ENCODE measurements around the gene G0S2.

Gene G0S2

DNA sequence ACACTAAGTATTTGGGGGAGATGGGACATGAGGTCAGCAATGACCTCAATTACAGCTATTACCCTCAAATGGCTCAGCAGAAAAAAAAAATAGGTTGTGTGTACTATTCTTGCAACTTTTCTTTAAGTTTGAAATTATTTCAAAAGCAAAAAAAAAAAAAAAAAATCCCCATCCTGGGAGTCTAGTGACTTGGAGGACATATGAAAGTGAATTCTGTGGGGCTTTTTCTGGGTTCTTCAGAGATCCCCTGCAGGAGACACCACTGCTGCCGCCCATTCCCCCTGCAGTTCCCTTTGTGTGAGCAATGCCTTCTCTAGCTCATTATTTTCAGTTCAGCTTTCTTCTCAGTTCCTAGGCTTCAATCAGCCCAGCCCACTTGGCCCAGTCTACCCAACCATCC, 46.1 kb downstream of the G0S2 start:
- DNase-seq = no peak

DNA sequence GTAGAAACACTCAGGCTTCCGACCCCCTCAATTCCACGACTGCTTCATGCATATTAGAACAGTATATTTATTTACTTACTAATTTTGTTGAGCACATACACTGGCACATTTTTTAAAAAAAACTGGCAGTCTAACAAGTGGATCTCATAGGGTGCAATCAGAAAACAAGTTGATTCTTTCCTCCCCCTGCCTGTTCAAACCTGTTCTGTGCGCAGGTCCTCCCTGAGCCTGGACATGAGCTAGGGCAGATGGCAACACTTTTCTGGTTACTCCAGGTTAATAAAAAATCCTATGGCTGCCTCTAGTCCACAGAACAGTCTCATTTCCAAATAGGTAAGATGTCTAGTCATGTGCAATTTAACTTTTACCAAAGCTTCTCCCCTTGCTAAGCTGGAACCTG, 48.1 kb downstream of the G0S2 start:
- DNase-seq = no peak

DNA sequence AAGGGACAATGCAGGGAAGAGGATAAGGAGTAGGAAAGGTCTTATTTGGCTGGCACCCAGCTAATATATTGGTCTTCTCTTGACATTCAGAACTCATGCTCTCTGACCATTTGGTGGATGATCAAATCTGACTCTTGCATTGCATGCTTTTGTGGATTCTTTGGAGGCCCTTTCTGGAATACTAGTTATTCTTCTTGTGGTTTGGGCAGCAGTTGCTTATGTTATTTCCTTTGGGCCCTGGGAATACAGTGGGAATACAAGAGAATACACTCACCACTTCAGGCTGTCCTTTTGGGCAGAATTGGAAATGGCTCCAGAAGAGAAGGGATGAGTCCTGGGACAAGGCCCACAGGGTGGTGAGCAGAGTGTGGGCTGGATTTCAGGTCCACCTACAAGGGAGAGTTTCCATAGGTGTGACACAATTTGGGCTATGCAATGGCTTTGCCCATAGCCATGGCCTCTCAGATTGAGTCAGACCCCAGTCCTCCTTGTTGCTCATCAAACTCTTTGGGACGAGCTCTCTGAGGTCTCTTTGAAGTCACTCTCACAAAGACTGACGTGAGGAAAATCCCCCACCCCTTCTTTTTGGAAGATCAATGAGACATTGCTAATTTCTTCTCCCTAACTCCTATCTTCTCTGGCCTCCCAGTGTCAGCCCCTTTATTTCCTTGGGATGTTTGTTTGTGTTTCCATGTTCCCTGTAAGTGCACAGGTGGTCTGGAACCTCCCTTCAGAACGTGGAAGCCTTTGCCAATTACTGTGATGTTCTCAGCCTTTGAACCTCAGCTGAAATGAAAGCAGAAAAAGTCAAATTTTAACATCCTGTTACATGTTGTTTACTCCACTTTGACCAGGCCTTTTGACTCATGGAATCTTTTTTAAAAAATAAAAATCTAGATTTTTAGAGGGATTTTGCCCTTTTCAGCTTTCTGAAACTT, 48.8 kb downstream of the G0S2 start:
- no peak for DNase-seq

Data from kidney glomerular epithelial cell (primary cell).